SU-DHL-6 (cell line): ENCODE measurements around the gene FAM171A1.

Source experiments
- H2AFZ ChIP-seq: fragments of 200-600 bp; sonication (generic); 2 replicates; pipeline ENCODE4 v1.6.1; 2014; ENCODE audit warnings: low read depth, mild to moderate bottlenecking, moderate library complexity, mixed read lengths, antibody characterized with exemption, low read length; ENCODE audit not compliant: severe bottlenecking
- H3F3A ChIP-seq: fragments of 200-600 bp; shearing (Covaris generic); 2 replicates; pipeline ENCODE4 v1.6.0; 2016; ENCODE audit warnings: antibody characterized with exemption, mild to moderate bottlenecking; ENCODE audit not compliant: insufficient read depth
- H3K27ac ChIP-seq: fragments of 200-600 bp; sonication (generic); 2 replicates; pipeline ENCODE4 v1.5.1; 2016; ENCODE audit warnings: low read depth, mild to moderate bottlenecking, low read length, moderate library complexity, mixed read lengths
- H3K27me3 ChIP-seq: fragments of 200-600 bp; sonication (generic), shearing (Covaris generic); 2 replicates; pipeline ENCODE4 v1.6.0; 2014; ENCODE audit warnings: mild to moderate bottlenecking, low read length
- H3K36me3 ChIP-seq: fragments of 200-600 bp; sonication (generic); 2 replicates; pipeline ENCODE4 v1.6.1; 2014; ENCODE audit warnings: mild to moderate bottlenecking, low read length, mixed read lengths
- H3K4me2 ChIP-seq: fragments of 300-600, 200-600 bp; shearing (Covaris generic), sonication (generic); 2 replicates; pipeline ENCODE4 v1.6.0; 2014; ENCODE audit warnings: low read length, low read depth, mild to moderate bottlenecking; ENCODE audit not compliant: poor library complexity, severe bottlenecking
- H3K4me3 ChIP-seq: fragments of 200-600 bp; sonication (generic); 2 replicates; pipeline ENCODE4 v1.5.1; 2014; ENCODE audit warnings: antibody characterized with exemption, low read length, mild to moderate bottlenecking, mixed read lengths; ENCODE audit not compliant: insufficient read depth, poor library complexity, severe bottlenecking
- H3K79me2 ChIP-seq: fragments of 200-600 bp; sonication (generic); 2 replicates; pipeline ENCODE4 v1.6.1; 2014; ENCODE audit warnings: mild to moderate bottlenecking, low read length, moderate library complexity; ENCODE audit not compliant: insufficient read depth
- H3K9ac ChIP-seq: fragments of 200-600 bp; sonication (generic); 2 replicates; pipeline ENCODE4 v1.7.0; 2014; ENCODE audit warnings: mild to moderate bottlenecking, low read length
- H3K9me2 ChIP-seq: fragments of 200-600 bp; sonication (generic); replicated peaks from 2 replicates; pipeline ENCODE4 v1.6.1; 2014; ENCODE audit warnings: low read length; ENCODE audit not compliant: insufficient read depth
- H3K9me3 ChIP-seq: fragments of 200-600 bp; sonication (generic); 2 replicates; pipeline ENCODE4 v1.6.1; 2014; ENCODE audit warnings: low read length, mixed read lengths; ENCODE audit not compliant: insufficient read depth
- H4K20me1 ChIP-seq: fragments of 200-600 bp; sonication (generic); 2 replicates; pipeline ENCODE4 v1.6.1; 2014; ENCODE audit warnings: low read depth, mild to moderate bottlenecking, antibody characterized with exemption, low read length, moderate library complexity, mixed read lengths
- EZH2phosphoT487 ChIP-seq: fragments of 200-600 bp; sonication (generic), shearing (Covaris generic); conservative IDR thresholded peaks from 2 replicates; pipeline ENCODE4 v1.6.1; 2018; ENCODE audit warnings: mild to moderate bottlenecking, antibody characterized with exemption, low read length, moderate library complexity, mixed read lengths
- TF ChIP-seq, protein P1 (sequence below): fragments of 200-600 bp; sonication (generic); IDR thresholded peaks from one replicate; pipeline ENCODE4 v1.5.1; 2017; ENCODE audit warnings: antibody characterized with exemption, mild to moderate bottlenecking, low read length, moderate library complexity; ENCODE audit not compliant: insufficient read depth, poor library complexity, severe bottlenecking

Gene FAM171A1

DNA sequence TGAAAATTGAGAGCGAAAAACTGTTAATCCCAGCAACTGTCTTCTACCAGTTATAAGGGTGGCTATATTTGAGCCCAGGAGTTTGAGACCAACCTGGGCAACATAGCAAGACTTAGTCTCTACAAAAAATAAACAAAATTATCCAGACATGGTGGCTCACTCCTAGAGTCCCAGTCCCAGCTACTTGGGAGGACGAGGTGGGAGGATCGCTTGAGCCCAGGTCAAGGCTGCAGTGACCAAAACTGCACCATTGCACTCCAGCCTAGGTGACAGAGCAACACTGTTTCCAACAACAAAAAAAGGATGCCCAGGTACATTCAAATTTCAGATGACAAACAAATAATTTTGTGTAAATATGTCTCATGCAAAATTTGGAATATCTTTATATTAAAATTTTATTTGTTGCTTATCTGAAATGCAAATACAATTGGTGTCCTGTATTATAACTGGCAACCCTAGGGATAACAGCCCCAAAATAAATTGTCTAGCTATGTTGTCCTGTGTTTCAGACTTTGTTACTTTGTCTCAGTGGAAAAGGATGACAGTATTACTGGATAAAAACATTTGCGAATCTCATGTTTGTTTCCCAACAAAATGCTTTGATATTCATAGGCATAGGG, 26.7 kb downstream of the FAM171A1 start:
- Histone ChIP-seq H3K4me3 (no peak overlapping the region), H3K27ac (no peak overlapping the region), H3K36me3 (no peaks in the 10 kb centered on the region), H2AFZ (no peak overlapping the region), H3K27me3 (no peaks in the 10 kb centered on the region), H3K4me2 (no peak overlapping the region), H3K9ac (no peak overlapping the region), H3K9me3 (no peaks in the 10 kb centered on the region), H3K79me2 (no peaks in the 10 kb centered on the region), H3F3A (no peaks in the 10 kb centered on the region), H3K9me2 (no peaks in the 10 kb centered on the region), H4K20me1 (no peaks in the 10 kb centered on the region)
- no peak for TF ChIP-seq EZH2phosphoT487
- TF ChIP-seq, protein P1, sequence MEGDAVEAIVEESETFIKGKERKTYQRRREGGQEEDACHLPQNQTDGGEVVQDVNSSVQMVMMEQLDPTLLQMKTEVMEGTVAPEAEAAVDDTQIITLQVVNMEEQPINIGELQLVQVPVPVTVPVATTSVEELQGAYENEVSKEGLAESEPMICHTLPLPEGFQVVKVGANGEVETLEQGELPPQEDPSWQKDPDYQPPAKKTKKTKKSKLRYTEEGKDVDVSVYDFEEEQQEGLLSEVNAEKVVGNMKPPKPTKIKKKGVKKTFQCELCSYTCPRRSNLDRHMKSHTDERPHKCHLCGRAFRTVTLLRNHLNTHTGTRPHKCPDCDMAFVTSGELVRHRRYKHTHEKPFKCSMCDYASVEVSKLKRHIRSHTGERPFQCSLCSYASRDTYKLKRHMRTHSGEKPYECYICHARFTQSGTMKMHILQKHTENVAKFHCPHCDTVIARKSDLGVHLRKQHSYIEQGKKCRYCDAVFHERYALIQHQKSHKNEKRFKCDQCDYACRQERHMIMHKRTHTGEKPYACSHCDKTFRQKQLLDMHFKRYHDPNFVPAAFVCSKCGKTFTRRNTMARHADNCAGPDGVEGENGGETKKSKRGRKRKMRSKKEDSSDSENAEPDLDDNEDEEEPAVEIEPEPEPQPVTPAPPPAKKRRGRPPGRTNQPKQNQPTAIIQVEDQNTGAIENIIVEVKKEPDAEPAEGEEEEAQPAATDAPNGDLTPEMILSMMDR, result no peak

- Histone ChIP-seq H3K9ac (no peak overlapping the region), H3K4me2 (no peak overlapping the region), H4K20me1 (no peaks in the 10 kb centered on the region), H3K4me3 (no peak overlapping the region), H3F3A (no peaks in the 10 kb centered on the region), H3K79me2 (no peaks in the 10 kb centered on the region), H3K36me3 (no peaks in the 10 kb centered on the region), H3K9me3 (no peaks in the 10 kb centered on the region), H3K27ac (no peak overlapping the region), H2AFZ (no peak overlapping the region), H3K27me3 (no peaks in the 10 kb centered on the region), H3K9me2 (no peaks in the 10 kb centered on the region)
- TF ChIP-seq, protein P1, result no peak
- TF ChIP-seq EZH2phosphoT487, result no peak
These were observed 28.1 kb downstream of the FAM171A1 start for GRCh38 chr10:15342970-15343369.

DNA sequence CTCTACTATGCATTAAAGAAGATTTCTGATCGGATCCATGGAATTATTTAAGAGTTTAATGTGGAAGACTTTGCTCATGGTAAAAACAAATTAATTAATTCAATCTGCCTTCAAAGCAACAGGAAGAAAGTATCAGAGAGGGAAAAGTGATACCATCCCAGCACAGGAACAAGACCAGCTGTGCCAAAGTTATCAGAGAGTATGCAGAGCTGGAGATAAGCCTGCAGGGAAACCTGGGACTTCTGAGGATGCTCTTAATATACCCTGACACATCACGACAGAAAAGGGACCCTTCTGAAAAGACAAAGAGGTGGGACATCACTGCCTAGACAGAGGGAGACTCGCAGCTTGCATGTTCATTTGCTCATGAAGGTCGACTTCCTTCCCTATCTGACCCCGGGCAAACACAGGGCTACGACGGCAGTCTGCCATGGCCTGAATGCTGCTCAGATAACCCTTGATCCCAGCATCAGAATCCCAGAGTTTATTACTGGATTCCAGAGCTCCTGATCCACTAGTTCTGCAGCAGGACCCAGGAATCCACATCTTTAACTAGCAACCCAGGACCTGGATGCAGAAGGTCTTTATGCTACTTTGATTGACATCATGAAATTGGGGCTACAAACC, 29.5 kb downstream of the FAM171A1 start:
- H3K9me3 ChIP-seq, result no peaks in the 10 kb centered on the region
- no peak overlapping the region for H2AFZ ChIP-seq
- no peak overlapping the region for H3K9ac ChIP-seq
- no peak overlapping the region for H3K4me3 ChIP-seq
- no peaks in the 10 kb centered on the region for H3K79me2 ChIP-seq
- H3K27me3 ChIP-seq, result no peaks in the 10 kb centered on the region
- H3F3A ChIP-seq, result no peaks in the 10 kb centered on the region
- H3K27ac ChIP-seq, result no peak overlapping the region
- TF ChIP-seq, protein P1, result no peak
- no peak for TF ChIP-seq EZH2phosphoT487
- H3K9me2 ChIP-seq, result no peaks in the 10 kb centered on the region
- H4K20me1 ChIP-seq, result no peaks in the 10 kb centered on the region
- no peaks in the 10 kb centered on the region for H3K36me3 ChIP-seq
- no peak overlapping the region for H3K4me2 ChIP-seq
